DND-41 (cell line): ENCODE results near the gene RFC5.

Experiments
- ATAC-seq: fragments of 200-7000 bp; cut with Tn5 transposase; 3 replicates; pipeline ENCODE4 v1.9.1; 2021; ENCODE audit warnings: low read depth; ENCODE audit not compliant: insufficient read depth
- DNase-seq: peaks from one replicate; pipeline ENCODE4 v3.0.0-alpha.2; 2020
- H2AFZ ChIP-seq: 2 replicates; pipeline ENCODE4 v1.6.0; 2012; ENCODE audit warnings: low read depth, low read length
- H3K27ac ChIP-seq: 2 replicates; pipeline ENCODE4 v1.5.1; 2012; ENCODE audit warnings: low read length, inconsistent platforms
- H3K27me3 ChIP-seq: fragments of 200-600 bp; sonication (generic); 2 replicates; pipeline ENCODE4 v1.6.0; 2012; ENCODE audit warnings: low read length, mild to moderate bottlenecking, inconsistent platforms; ENCODE audit not compliant: insufficient read depth, poor library complexity
- H3K36me3 ChIP-seq: 2 replicates; pipeline ENCODE4 v1.5.1; 2012; ENCODE audit warnings: low read length, inconsistent platforms; ENCODE audit not compliant: insufficient read depth
- H3K4me1 ChIP-seq: 2 replicates; pipeline ENCODE4 v1.5.1; 2012; ENCODE audit warnings: mild to moderate bottlenecking, low read length; ENCODE audit not compliant: insufficient read depth
- H3K4me2 ChIP-seq: 2 replicates; pipeline ENCODE4 v1.6.0; 2012; ENCODE audit warnings: mild to moderate bottlenecking, moderate library complexity, low read length, inconsistent platforms; ENCODE audit not compliant: insufficient read depth
- H3K4me3 ChIP-seq, 2 experiments: fragments of 200-600 bp in 1 of 2; shearing (Covaris generic) in 1 of 2; 2 replicates each; pipeline ENCODE4 v1.5.1; 2012 to 2016; ENCODE audit warnings: inconsistent platforms in 2 of 2, low read length in 2 of 2, mild to moderate bottlenecking in 2 of 2, low read depth in 1 of 2, moderate library complexity in 1 of 2
- H3K79me2 ChIP-seq: 2 replicates; pipeline ENCODE4 v1.6.0; 2012; ENCODE audit warnings: low read length, inconsistent platforms; ENCODE audit not compliant: insufficient read depth
- H3K9ac ChIP-seq: 2 replicates; pipeline ENCODE4 v1.6.0; 2012; ENCODE audit warnings: low read depth, mild to moderate bottlenecking, inconsistent platforms, low read length, moderate library complexity
- H3K9me3 ChIP-seq: 2 replicates; pipeline ENCODE4 v1.5.1; 2012; ENCODE audit warnings: low read length, moderate library complexity, mild to moderate bottlenecking, inconsistent platforms; ENCODE audit not compliant: insufficient read depth, severe bottlenecking
- H4K20me1 ChIP-seq: 2 replicates; pipeline ENCODE4 v1.6.0; 2012; ENCODE audit warnings: low read length; ENCODE audit not compliant: insufficient read depth
- EZH2 ChIP-seq: IDR thresholded peaks from 3 replicates; pipeline ENCODE4 v1.6.1; 2012; ENCODE audit warnings: borderline replicate concordance, low read depth, mild to moderate bottlenecking, moderate library complexity, low read length, inconsistent platforms; ENCODE audit not compliant: severe bottlenecking
- TF ChIP-seq, protein P1 (sequence below): IDR thresholded peaks from 2 replicates; pipeline ENCODE4 v1.5.1; 2012; ENCODE audit warnings: borderline replicate concordance, low read length, moderate library complexity, mild to moderate bottlenecking; ENCODE audit not compliant: poor library complexity, severe bottlenecking; ENCODE audit errors: extremely low read depth

RFC5 gene

DNA sequence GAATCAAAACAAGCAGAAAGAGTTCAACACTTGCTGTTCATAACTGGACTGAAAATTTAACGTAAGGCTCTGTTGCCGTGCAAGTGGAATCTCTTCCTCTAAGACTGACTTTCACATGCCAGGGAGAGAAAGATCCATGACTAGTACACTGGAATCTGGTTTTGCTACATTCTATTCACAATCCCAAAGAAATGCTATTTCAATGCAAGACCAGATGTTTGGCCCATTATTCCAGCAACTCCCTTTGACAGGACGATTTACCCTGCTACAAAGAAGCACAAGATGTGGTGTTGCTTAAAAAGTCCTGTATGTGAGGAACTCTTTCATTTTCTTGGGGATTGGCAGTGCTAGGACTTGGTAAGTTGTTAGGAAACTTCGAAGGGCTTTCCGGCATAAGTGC is 17.4 kb downstream of the RFC5 start:
- H3K9ac ChIP-seq = no peak overlapping the region
- no peaks in the 10 kb centered on the region for H3K9me3 ChIP-seq
- H4K20me1 ChIP-seq = no peaks in the 10 kb centered on the region; the same call in 1 of the 2 replicates
- DNase-seq (no peak), ATAC-seq (no peak)
- H3K27ac ChIP-seq = no peak overlapping the region
- H3K4me2 ChIP-seq = no peak overlapping the region
- H3K27me3 ChIP-seq = no peaks in the 10 kb centered on the region
- no peaks in the 10 kb centered on the region for H3K79me2 ChIP-seq
- TF ChIP-seq, protein P1, sequence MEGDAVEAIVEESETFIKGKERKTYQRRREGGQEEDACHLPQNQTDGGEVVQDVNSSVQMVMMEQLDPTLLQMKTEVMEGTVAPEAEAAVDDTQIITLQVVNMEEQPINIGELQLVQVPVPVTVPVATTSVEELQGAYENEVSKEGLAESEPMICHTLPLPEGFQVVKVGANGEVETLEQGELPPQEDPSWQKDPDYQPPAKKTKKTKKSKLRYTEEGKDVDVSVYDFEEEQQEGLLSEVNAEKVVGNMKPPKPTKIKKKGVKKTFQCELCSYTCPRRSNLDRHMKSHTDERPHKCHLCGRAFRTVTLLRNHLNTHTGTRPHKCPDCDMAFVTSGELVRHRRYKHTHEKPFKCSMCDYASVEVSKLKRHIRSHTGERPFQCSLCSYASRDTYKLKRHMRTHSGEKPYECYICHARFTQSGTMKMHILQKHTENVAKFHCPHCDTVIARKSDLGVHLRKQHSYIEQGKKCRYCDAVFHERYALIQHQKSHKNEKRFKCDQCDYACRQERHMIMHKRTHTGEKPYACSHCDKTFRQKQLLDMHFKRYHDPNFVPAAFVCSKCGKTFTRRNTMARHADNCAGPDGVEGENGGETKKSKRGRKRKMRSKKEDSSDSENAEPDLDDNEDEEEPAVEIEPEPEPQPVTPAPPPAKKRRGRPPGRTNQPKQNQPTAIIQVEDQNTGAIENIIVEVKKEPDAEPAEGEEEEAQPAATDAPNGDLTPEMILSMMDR = no peak
- no peak for TF ChIP-seq EZH2
- H3K36me3 ChIP-seq = peaks cover 88% of the 10 kb centered on the region
- no peaks in the 10 kb centered on the region for H3K4me1 ChIP-seq
- H3K4me3 ChIP-seq = no peak overlapping the region
- no peak overlapping the region for H2AFZ ChIP-seq

DNA sequence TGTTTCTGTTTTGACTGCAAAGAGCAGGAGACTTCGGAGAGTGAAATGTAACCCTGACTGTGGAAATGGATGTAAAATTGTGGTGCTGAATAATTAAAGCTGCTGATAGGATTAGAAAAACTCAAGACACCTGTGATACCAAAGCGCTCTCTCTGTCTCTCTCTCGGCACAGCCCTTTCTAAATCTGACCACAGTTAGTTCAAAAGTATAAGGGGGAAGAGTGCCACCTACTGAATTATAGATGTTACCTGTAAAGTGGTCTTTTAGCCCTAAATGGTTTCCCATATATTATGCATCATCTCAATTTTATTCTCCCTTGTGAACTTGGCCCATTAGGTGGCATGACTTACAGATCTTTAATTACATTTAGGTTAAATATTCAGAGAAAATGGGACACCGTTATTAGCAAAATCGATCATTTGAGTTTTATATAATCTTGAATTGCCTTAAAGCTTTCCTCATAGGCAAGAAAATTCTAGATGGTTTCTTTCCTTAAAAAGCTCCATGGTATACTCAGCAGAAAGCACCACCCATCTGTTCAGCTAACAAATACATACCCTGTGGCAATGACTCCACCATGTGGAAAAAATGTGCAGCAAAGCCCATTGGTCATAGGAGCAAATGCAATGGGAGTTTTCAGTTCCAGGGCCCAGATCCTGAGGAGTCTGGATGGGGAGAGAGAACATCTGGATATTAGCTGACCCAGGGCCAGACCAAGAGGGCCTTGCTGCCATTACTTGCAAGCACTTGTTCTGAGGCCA is 18.1 kb downstream of the RFC5 start:
- H4K20me1 ChIP-seq = no peaks in the 10 kb centered on the region; the same call in 1 of the 2 replicates
- no peak overlapping the region for H3K9ac ChIP-seq
- H3K9me3 ChIP-seq = no peaks in the 10 kb centered on the region
- TF ChIP-seq EZH2 = no peak
- TF ChIP-seq, protein P1 = peak; percentile 8
- no peak overlapping the region for H3K27ac ChIP-seq
- no peaks in the 10 kb centered on the region for H3K79me2 ChIP-seq
- H3K4me3 ChIP-seq = no peak overlapping the region
- H3K36me3 ChIP-seq = peaks cover 86% of the 10 kb centered on the region
- ATAC-seq = peak; percentile 11; the same call in 1 of the 3 replicates
- DNase-seq = no peak
- H3K4me1 ChIP-seq = no peaks in the 10 kb centered on the region
- H2AFZ ChIP-seq = no peak overlapping the region
- no peaks in the 10 kb centered on the region for H3K27me3 ChIP-seq
- no peak overlapping the region for H3K4me2 ChIP-seq

DNA sequence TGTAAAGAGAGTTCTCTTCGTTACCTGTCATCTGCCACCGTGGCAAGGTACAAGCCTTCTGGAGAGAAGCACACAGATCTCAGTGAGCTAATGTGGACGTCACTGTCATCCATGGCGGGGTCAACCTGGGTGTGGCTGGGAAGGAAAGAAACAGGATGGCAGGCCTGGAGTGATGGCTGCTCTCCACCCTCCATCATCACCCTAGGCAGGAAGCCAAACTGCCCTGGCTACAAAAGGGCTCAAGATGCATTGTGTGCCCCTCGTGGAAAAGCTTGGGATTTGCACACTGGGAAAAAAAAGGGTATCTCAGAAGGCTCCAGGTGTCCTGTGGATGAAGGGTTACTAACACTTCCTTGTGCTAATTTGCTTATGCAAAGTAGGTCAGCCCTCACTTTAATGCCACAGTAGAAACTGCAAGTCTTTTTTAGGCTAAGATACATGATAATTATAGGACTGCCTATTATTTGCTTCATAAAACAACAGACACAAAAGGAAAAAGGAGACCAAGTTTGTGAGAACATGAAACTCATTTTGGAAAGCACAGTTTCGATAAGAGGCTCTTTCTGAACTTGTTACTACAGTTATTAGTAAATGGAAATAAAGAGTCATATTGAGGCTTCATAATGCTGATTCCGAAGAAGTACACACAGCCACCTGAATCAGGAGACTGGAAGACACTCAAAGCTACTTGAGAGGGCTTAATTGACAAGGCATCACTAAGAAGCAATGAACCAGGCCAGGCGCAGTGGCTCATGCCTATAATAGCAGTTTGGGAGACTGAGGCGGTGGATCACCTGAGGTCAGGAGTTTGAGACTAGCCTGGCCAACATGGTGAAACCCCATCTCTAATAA is 18.9 kb downstream of the RFC5 start:
- H3K4me2 ChIP-seq = no peak overlapping the region
- no peak for ATAC-seq
- no peaks in the 10 kb centered on the region for H3K79me2 ChIP-seq
- H3K27me3 ChIP-seq = no peaks in the 10 kb centered on the region
- H3K4me3 ChIP-seq = no peak overlapping the region
- peaks cover 83% of the 10 kb centered on the region for H3K36me3 ChIP-seq
- no peak overlapping the region for H3K9ac ChIP-seq
- TF ChIP-seq EZH2 = no peak
- TF ChIP-seq, protein P1 = no peak
- no peaks in the 10 kb centered on the region for H3K9me3 ChIP-seq
- H4K20me1 ChIP-seq = no peaks in the 10 kb centered on the region; the same call in 1 of the 2 replicates
- no peak overlapping the region for H3K27ac ChIP-seq
- H2AFZ ChIP-seq = no peak overlapping the region
- no peaks in the 10 kb centered on the region for H3K4me1 ChIP-seq
- no peak for DNase-seq
